HUDEP-2 (cell line): ENCODE data around the gene JMJD1C.
A peak's percentile ranks its signal among the peaks of the same experiment; 100 is the strongest.
"Not testable (repeated sequence)": the region's sequence is repeated elsewhere in the genome, so short reads cannot be mapped to it uniquely, and the experiment has no call there.

Source experiments
- DNase-seq, 76 experiments: peaks; one replicate each; lab custom pipeline; 2025; ENCODE audit not compliant: unreplicated experiment in 76 of 76; lab: John Stamatoyannopoulos, UW

JMJD1C gene

GRCh38 chr10:63313066-63313717 lies 152.6 kb downstream of the JMJD1C start:
- DNase-seq = no peak

- DNase-seq = no peak
Measured at GRCh38 chr10:63308628-63309027, 157.1 kb downstream of the JMJD1C start.

- DNase-seq = no peak
Measured at GRCh38 chr10:63304146-63304545, 161.6 kb downstream of the JMJD1C start.

- no peak for DNase-seq
Measured at GRCh38 chr10:63300801-63301200, 165.0 kb downstream of the JMJD1C start.

- DNase-seq = no peak
Measured at GRCh38 chr10:63297941-63298340, 167.8 kb downstream of the JMJD1C start.

GRCh38 chr10:63294781-63295180 lies 171.0 kb downstream of the JMJD1C start:
- DNase-seq = no peak

- DNase-seq = not testable (repeated sequence)
Measured at GRCh38 chr10:63292847-63293246, 172.9 kb downstream of the JMJD1C start.

GRCh38 chr10:63288170-63288569 lies 177.6 kb downstream of the JMJD1C start:
- DNase-seq = no peak

GRCh38 chr10:63286754-63287264 lies 179.0 kb downstream of the JMJD1C start:
- DNase-seq = no peak

GRCh38 chr10:63286340-63286739 lies 179.4 kb downstream of the JMJD1C start:
- DNase-seq = no peak

- not testable (repeated sequence) for DNase-seq
Measured at GRCh38 chr10:63283901-63284300, 181.9 kb downstream of the JMJD1C start.

- no peak for DNase-seq
Measured at GRCh38 chr10:63283093-63283492, 182.7 kb downstream of the JMJD1C start.

- no peak for DNase-seq
Measured at GRCh38 chr10:63281967-63282366, 183.8 kb downstream of the JMJD1C start.

- DNase-seq = no peak
Measured at GRCh38 chr10:63280386-63280785, 185.4 kb downstream of the JMJD1C start.

- no peak for DNase-seq
Measured at GRCh38 chr10:63275094-63275493, 190.7 kb downstream of the JMJD1C start.

- no peak for DNase-seq
Measured at GRCh38 chr10:63273577-63273976, 192.2 kb downstream of the JMJD1C start.

- peak in 75 of 76 experiments; percentile 6 to 92 (median 68) for DNase-seq
Measured at GRCh38 chr10:63268798-63269503, 196.8 kb downstream of the JMJD1C start.

GRCh38 chr10:63268149-63268797 lies 197.5 kb downstream of the JMJD1C start:
- peak in 8 of 76 experiments; percentile 7 to 43 (median 22) for DNase-seq

- DNase-seq = peak in 38 of 76 experiments; percentile 1 to 60 (median 30)
Measured at GRCh38 chr10:63267414-63268148, 198.2 kb downstream of the JMJD1C start.

GRCh38 chr10:63266391-63267316 lies 199.1 kb downstream of the JMJD1C start:
- peak in 8 of 76 experiments; percentile 4 to 41 (median 18) for DNase-seq
